AG04450 (cell line): ENCODE measurements around the gene CIRBP. TPM values are rescaled to one million over a fixed set of nuclear protein-coding genes. Genes with fewer than 3 reads are reported as not detected.
"Not testable (repeated sequence)": the region's sequence is repeated elsewhere in the genome, so short reads cannot be mapped to it uniquely, and the experiment has no call there.

ENCODE experiments used
- CTCF ChIA-PET: fragments of 300-600, 350-600 bp; formaldehyde crosslinking; extraction: SDS; loops from one replicate; lab custom pipeline; 2022; ENCODE audit warnings: antibody characterized with exemption, inconsistent platforms; lab: Charles Lee
- POLR2A ChIA-PET: fragments of 350-600 bp; formaldehyde crosslinking; extraction: SDS; loops from one replicate; lab custom pipeline; 2021; ENCODE audit warnings: antibody characterized with exemption, inconsistent platforms; lab: Yijun Ruan, JAX
- DNase-seq: peaks from one replicate; pipeline ENCODE4 v3.0.0-alpha.2; 2011; ENCODE audit warnings: low read depth, low spot score
- H3K27ac ChIP-seq: one replicate; pipeline ENCODE4 v1.5.1; 2012; ENCODE audit warnings: low read depth, low read length, control low read depth
- H3K27me3 ChIP-seq: one replicate; pipeline ENCODE4 v1.6.0; 2012; ENCODE audit warnings: low read length; ENCODE audit not compliant: control insufficient read depth, insufficient read depth
- H3K4me3 ChIP-seq: 2 replicates; pipeline ENCODE4 v1.5.1; 2011; ENCODE audit warnings: mild to moderate bottlenecking, low read depth, low read length, control low read depth
- H3K9me3 ChIP-seq: 2 replicates; pipeline ENCODE4 v1.5.1; 2012; ENCODE audit warnings: low read length; ENCODE audit not compliant: control insufficient read depth, insufficient read depth
- CTCF ChIP-seq: IDR thresholded peaks from 2 replicates; pipeline ENCODE4 v1.5.1; 2011; ENCODE audit warnings: low read depth, low read length, control low read depth, inconsistent platforms
- polyA plus RNA-seq: library from polyadenylated mRNA; depleted of rRNA; stranded (reverse); fragments of >200 nt; gene quantifications from 2 replicates; pipeline ENCODE4 v1.2.3, GENCODE V29; 2011

The CIRBP gene
- polyA plus RNA-seq, 1 experiment, result 269 TPM

GRCh38 chr19:1300744-1301490 lies 31.8 kb downstream of the CIRBP start:
- peaks cover 8% of the 10 kb centered on the region for H3K27me3 ChIP-seq
- CTCF ChIA-PET, result no interaction called here
- no peaks in the 10 kb centered on the region; the same call in 1 of the 2 replicates for H3K9me3 ChIP-seq
- TF ChIP-seq CTCF, result no peak
- no peak overlapping the region for H3K27ac ChIP-seq
- no peak for DNase-seq
- POLR2A ChIA-PET, result interaction anchor here (1.2 kb wide), 1 partner anchor 32 kb away, joined by 5 read pairs; the partner anchor contains the start of gene CIRBP
- H3K4me3 ChIP-seq, result no peak overlapping the region

GRCh38 chr19:1302533-1303239 lies 33.6 kb downstream of the CIRBP start:
- no peak for TF ChIP-seq CTCF
- ChIA-PET CTCF (no interaction called here), POLR2A (interaction anchor here (0.6 to 1.2 kb wide), 2 partner anchors 33 to 34 kb away, joined by 3 to 5 read pairs; partner anchors contain the start of gene CIRBP)
- Histone ChIP-seq H3K9me3 (no peaks in the 10 kb centered on the region), H3K27me3 (peaks cover 6% of the 10 kb centered on the region), H3K4me3 (no peak overlapping the region), H3K27ac (no peak overlapping the region)
- no peak for DNase-seq

GRCh38 chr19:1304197-1304924 lies 35.2 kb downstream of the CIRBP start:
- POLR2A ChIA-PET, result no interaction called here
- no peak for DNase-seq
- CTCF ChIA-PET, result no interaction called here
- no peak for TF ChIP-seq CTCF
- Histone ChIP-seq H3K9me3 (no peaks in the 10 kb centered on the region; the same call in 1 of the 2 replicates), H3K27ac (no peak overlapping the region), H3K27me3 (peaks cover 5% of the 10 kb centered on the region), H3K4me3 (no peak overlapping the region)

GRCh38 chr19:1305354-1305753 lies 36.2 kb downstream of the CIRBP start:
- H3K9me3 ChIP-seq, CTCF ChIA-PET: not testable (repeated sequence)
- POLR2A ChIA-PET, result interaction anchor here (0.7 kb wide), 1 partner anchor 21 kb away, joined by 6 read pairs; no protein-coding TSS in a partner anchor

GRCh38 chr19:1307320-1307719 lies 38.2 kb downstream of the CIRBP start:
- POLR2A ChIA-PET, result interaction anchor here (0.6 kb wide), 1 partner anchor 8 kb away, joined by 7 read pairs; no protein-coding TSS in a partner anchor
- Histone ChIP-seq H3K27ac (no peak overlapping the region), H3K27me3 (peaks cover 8% of the 10 kb centered on the region), H3K4me3 (no peak overlapping the region), H3K9me3 (no peaks in the 10 kb centered on the region; the same call in 1 of the 2 replicates)
- DNase-seq, result no peak
- CTCF ChIA-PET, result interaction anchor here (0.7 kb wide), 1 partner anchor 53 kb away, joined by 3 read pairs; no protein-coding TSS in a partner anchor
- TF ChIP-seq CTCF, result no peak

More at GRCh38 chr19:1305354-1305753, 36.2 kb downstream of the CIRBP start:
- peaks cover 10% of the 10 kb centered on the region for H3K27me3 ChIP-seq
- not testable (repeated sequence) for DNase-seq, H3K27ac ChIP-seq, H3K4me3 ChIP-seq
